ENCODE measurements around the gene GALNT14.

Gene GALNT14

DNA sequence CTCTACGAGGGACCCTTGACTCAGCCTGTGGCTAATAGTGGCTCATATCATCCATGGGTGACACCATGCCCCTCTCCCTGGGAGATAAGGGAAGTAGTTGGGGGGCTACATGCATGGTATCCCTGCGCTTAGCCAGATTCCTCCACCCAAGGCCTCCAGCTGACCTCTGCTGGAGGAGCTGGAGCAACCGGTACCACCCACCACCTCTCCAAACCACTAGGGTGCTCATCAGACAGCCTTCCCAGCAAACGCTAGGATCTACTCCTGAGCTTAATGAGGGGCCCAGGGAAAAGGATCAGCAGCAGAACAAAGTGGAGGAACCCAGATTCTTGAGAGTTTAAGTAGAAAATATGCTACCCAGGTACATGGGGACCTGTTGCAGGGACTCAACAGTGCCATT lies 255.1 kb downstream of the GALNT14 start:
- TF ChIP-seq, protein P1, sequence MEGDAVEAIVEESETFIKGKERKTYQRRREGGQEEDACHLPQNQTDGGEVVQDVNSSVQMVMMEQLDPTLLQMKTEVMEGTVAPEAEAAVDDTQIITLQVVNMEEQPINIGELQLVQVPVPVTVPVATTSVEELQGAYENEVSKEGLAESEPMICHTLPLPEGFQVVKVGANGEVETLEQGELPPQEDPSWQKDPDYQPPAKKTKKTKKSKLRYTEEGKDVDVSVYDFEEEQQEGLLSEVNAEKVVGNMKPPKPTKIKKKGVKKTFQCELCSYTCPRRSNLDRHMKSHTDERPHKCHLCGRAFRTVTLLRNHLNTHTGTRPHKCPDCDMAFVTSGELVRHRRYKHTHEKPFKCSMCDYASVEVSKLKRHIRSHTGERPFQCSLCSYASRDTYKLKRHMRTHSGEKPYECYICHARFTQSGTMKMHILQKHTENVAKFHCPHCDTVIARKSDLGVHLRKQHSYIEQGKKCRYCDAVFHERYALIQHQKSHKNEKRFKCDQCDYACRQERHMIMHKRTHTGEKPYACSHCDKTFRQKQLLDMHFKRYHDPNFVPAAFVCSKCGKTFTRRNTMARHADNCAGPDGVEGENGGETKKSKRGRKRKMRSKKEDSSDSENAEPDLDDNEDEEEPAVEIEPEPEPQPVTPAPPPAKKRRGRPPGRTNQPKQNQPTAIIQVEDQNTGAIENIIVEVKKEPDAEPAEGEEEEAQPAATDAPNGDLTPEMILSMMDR (IDR thresholded peaks at IDR 0.05) = no peak
- TF ChIP-seq ZFX (IDR thresholded peaks at IDR 0.05; ENCODE audit: borderline replicate concordance) = no peak

DNA sequence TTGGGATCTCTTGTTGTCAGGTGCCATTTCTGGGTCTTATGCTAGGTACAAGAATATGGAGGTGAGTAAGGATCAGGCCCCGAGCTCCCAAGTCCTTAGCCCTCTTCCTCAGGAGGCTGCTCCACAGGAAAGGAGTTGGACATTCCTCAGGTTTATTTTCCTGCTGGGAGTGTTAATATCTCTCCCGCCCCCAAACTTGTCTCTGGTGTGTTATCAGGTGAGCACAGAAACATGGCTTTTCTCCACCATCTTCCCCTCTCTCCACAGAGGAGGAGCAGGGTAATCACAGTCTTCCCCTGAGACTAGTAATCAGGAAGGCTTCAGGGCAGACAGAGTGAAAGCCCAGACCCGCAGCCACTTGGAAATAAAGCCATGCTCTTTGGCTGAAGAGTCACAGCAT lies 257.7 kb downstream of the GALNT14 start:
- no peak for TF ChIP-seq ZFX (IDR thresholded peaks at IDR 0.05; ENCODE audit: borderline replicate concordance)
- TF ChIP-seq, protein P1 (IDR thresholded peaks at IDR 0.05) = no peak
- H3K27ac ChIP-seq = no peak overlapping the region

More for the DNA sequence above, 255.1 kb downstream of the GALNT14 start:
- no peak overlapping the region for H3K27ac ChIP-seq

DNA sequence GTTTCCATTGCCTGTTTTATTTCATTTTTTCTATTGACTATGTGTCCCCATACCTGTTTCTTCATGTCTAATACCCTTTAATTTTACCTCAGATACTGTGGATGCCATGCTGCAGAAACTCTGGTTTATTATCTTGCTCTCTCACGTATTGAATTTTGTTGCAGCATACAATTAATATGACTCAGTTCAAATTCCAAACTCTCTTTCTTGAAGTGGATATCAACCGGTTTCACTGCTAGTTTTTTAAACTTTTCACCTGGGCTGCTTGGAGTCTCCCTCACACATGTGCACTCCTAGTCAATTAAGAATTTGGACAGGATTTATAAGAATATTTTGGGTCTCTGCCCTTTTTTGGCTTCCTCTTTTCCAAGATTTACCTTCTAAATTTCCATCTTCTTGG lies 260.4 kb downstream of the GALNT14 start:
- TF ChIP-seq, protein P1 (IDR thresholded peaks at IDR 0.05) = no peak
- TF ChIP-seq ZFX (IDR thresholded peaks at IDR 0.05; ENCODE audit: borderline replicate concordance) = no peak
- H3K27ac ChIP-seq = no peak overlapping the region

DNA sequence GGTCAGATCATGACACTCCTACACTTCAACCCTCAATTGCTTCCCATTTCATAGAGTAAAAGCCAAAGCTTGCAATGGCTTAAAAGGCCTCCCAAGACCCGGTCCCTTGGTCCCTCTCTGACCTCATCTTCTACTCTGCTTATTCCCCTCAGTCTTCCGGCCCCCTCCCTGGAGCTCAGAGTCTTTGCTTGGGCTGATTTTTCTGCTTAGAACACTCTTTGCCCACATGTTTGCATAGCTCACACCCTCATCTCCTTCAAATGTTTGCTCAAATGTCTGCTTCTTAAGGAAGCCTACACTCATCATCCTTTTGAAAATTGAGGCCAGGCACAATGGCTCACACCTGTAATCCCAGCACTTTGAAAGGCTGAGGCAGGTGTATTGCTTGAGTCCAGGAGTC lies 265.4 kb downstream of the GALNT14 start:
- H3K27ac ChIP-seq = no peak overlapping the region
- TF ChIP-seq, protein P1 (IDR thresholded peaks at IDR 0.05) = no peak

DNA sequence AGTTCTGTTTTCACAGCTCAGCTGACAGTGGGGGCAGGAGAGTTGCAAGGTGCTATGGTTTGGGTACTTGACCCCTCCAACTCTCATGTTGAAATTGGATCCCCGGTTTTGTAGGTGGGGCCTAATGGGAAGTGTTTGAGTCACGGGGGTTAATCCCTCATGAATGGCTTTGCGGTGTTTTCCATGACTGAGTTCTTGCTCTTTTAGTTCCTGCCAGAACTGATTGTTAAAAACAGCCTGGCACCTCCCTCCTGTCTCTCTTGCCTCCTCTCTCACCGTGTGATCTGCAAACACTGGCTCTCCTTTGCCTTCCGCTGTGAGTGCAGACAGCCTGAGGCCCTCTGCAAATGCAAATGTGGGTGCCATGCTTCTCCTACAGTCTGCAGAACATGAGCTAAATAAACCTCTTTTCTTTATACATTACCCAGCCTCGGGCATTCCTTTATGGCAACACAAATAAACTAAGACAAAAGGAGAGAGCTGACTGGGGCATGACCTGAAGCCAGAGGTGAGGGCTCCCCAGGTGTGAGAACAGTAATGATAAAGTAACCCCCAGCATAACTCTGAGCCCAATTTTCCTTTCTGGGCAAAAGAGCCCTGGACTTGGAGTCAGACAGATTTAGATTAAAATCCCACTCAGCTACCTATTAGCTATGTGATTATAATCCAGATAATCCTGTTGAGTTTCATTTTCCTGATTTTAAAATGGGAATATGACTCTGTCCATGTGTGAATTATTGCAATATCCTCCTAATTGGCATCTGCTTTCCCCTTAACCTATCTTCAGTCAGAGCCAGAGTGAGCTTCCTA lies 266.1 kb downstream of the GALNT14 start:
- TF ChIP-seq ZFX (IDR thresholded peaks at IDR 0.05; ENCODE audit: borderline replicate concordance) = no peak
- TF ChIP-seq, protein P1 (IDR thresholded peaks at IDR 0.05) = no peak
- H3K27ac ChIP-seq = no peak overlapping the region

DNA sequence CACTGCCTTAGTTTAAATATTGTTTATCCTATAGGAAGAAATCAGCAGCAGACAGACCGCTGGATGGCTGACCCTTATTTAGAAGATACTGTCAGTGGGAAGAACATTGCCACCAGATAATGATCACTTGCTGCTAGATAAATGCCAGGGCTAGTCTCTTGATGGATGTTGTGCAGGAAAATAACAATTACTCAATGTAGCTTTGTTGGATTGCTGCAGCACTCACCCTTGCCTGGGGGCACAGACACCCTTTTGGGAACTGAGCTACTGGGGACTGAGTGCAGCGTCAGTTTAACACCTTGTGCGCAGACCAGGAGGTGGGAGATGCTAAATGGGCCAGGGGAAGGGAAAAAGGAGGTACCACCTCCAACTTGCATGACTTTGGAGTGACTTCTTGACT lies 266.8 kb downstream of the GALNT14 start:
- TF ChIP-seq, protein P1 (IDR thresholded peaks at IDR 0.05) = no peak
- no peak for TF ChIP-seq ZFX (IDR thresholded peaks at IDR 0.05; ENCODE audit: borderline replicate concordance)
- no peak overlapping the region for H3K27ac ChIP-seq

DNA sequence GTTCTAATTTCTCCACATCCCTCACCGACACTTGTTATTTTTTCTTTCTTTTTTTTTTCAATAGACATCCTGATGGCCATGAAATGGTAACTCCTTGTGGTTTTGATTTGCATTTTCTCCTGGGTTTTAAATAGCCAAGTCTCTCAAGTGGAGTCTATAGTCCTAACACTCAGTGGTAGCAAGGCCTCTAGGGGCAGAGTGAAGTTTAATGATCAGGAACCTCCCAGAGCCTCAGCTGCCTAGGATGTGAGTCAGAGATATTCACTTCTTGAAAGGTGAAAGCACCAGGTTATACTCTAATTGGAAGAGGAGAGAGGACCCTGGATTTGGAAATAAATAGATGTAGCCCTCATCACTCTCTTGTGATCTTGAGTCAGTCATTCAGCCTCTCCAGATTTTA lies 268.3 kb downstream of the GALNT14 start:
- no peak for TF ChIP-seq ZFX (IDR thresholded peaks at IDR 0.05; ENCODE audit: borderline replicate concordance)
- TF ChIP-seq, protein P1 (IDR thresholded peaks at IDR 0.05) = no peak

More for the DNA sequence above, 268.3 kb downstream of the GALNT14 start:
- no peak overlapping the region for H3K27ac ChIP-seq

All from 22Rv1 (cell line).